HG03108 (cell line): ENCODE data around the gene HYLS1.
A peak's percentile ranks its signal among the peaks of the same experiment; 100 is the strongest.
"Not testable (repeated sequence)": the region's sequence is repeated elsewhere in the genome, so short reads cannot be mapped to it uniquely, and the experiment has no call there.

Experiments used
- ATAC-seq: cut with Tn5 transposase; IDR thresholded peaks from one replicate; pipeline ENCODE4 v1.9.1; 2021; ENCODE audit warnings: moderate library complexity; ENCODE audit not compliant: unreplicated experiment

Gene HYLS1, protein sequence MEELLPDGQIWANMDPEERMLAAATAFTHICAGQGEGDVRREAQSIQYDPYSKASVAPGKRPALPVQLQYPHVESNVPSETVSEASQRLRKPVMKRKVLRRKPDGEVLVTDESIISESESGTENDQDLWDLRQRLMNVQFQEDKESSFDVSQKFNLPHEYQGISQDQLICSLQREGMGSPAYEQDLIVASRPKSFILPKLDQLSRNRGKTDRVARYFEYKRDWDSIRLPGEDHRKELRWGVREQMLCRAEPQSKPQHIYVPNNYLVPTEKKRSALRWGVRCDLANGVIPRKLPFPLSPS

DNA sequence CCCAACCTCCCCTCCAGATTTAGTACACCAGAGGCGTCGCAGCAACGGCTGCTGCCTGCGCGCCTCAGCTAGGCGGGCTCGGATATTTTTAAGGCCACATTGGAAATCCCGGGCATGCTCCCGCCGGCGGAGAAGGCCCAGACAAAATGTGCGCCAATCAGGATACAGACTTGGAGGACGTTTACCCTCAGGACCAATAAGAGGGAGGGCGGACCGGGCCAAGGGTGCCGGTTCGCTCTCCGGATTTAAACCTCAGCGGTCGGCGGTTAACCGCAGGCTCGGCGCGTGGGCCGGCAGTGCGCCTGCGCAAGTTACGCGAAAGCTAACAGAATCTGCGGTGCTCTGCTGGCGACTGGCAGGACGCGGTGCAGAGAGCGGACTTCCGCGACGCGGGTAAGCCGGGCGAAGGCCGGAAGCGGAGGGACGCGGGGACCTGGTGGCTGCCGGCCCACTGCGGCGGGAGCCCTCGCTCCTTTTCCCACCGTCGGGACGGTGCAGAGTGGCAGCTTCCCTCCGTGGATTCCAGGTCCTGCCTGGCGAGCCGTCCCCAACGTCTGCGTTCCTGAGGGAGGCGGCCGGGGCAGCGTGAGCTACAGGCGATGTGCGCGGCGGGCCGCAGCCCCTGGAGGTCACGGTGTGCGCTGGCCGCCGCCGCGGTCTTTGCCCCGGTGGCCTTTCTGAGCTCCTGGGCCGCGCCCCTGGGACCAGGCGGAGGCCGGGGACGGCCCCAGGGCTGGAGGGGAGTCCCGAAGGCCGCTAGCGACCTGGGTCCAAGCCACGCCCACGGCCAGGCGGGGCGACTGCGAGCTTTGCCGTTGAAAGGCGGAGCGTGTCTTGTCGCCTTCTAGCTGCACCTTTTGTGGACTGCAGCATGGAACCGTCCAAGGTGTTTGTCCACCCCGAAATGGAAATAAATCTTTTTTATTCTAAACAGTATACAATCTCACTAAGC lies at the start of gene HYLS1:
HYLS1 (plus strand) TSS at position 296 of the 952 bp plus-strand sequence. CDS start 11,701 bp downstream, outside the sequence.
- peak; percentile 84 for ATAC-seq

DNA sequence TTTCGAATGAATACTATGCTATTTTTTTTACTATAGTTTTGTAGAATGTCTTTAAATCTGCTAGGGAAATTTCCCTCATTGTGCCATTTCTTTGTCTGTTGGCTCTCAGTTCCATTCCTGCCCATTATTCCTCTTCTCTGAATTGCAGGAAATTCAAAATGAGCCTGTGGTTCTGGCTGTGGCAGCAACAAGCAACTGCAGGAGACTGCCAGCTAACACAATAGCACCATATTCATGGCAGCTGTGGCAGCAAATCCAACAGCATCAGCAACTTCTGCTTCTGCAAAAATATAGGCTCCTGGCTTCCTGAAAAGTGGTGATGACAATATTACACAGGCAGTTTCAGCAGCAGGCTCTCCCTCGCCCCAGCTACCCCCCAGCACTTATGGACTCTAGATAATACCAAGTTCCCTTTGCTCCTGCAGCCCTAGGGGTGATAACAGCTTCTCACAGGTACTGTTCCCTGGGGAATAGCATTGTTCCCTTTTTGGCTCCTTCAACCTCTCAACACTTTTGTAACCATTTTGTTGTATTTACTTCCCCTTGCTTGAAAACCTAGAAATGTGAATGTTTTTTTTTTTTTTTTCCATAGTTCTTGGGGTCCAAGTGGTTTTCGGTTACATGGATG lies 45.0 kb upstream of the HYLS1 start:
- ATAC-seq = no peak

DNA sequence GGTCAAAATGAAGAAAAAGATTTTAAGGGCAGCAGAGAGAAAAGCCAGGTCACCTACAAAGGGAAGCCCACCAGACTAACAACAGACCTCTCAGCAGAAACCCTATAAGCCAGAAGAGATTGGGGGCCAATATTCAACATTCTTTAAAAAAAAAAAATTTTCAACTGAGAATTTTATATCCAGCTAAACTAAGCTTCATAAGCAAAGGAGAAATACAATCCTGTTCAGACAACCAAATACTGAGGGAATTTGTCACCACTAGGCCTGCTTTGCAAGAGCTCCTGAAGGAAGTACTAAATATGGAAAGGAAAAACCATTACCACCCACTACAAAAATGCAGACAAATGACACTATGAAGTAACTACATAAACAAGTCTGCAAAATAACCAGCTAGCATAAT lies 41.3 kb upstream of the HYLS1 start:
- no peak for ATAC-seq

DNA sequence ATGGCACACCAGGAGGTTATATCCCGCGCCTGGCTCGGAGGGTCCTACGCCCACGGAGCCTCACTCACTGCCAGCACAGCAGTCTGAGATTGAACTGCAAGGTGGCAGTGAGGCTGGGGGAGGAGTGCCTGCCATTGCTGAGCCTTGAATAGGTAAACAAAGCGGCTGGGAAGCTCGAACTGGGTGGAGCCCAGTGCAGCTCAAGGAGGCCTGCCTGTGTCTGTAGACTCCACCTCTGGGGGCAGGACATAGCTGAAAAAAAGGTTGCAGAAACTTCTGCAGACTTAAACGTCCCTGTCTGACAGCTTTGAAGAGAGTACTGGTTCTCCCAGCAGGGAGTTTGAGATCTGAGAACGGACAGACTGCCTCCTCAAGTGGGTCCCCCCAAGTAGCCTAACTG lies 29.8 kb upstream of the HYLS1 start:
- not testable (repeated sequence) for ATAC-seq

DNA sequence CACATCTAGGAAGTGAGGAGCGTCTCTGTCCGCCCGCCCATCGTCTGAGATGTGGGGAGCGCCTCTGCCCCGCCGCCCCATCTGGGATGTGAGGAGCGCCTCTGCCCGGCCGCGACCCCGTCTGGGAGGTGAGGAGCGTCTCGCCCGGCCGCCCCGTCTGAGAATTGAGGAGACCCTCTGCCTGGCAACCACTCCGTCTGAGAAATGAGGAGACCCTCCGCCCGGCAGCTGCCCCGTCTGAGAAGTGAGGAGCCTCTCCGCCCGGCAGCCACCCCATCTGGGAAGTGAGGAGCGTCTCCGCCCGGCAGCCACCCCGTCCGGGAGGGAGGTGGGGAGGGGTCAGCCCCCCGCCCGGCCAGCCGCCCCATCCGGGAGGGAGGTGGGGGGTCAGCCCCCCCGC lies 24.7 kb upstream of the HYLS1 start:
- not testable (repeated sequence) for ATAC-seq

DNA sequence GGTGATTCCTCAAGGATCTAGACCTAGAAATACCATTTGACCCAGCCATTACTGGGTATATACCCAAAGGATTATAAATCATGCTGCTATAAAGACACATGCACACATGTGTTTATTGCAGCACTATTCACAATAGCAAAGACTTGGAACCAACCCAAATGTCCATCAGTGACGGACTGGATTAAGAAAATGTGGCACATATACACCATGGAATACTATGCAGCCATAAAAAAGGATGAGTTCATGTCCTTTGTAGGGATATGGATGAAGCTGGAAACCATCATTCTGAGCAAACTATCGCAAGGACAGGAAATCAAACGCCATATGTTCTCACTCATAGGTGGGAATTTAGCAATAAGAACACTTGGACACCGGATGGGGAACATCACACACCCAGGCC lies 22.1 kb upstream of the HYLS1 start:
- ATAC-seq = not testable (repeated sequence)

DNA sequence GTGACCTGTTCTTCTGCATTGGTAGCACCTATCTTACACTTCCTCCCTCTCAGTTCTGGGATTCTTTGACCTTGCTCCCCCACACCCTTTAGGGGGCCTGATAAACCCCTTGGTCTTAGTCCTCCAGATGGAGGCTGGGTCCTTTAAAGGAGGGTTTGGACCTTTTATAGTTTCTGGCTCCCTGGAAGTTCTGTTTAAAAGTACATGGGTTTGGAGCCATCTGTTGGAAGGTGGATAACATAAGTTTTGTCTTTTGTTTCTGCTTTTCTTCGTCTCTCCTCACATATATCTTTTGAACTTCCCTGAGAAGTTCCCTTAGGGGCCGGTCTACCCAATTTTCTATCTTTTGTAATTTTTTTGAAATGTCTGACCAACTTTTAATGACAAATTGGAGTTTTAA lies 17.9 kb upstream of the HYLS1 start:
- ATAC-seq = no peak

DNA sequence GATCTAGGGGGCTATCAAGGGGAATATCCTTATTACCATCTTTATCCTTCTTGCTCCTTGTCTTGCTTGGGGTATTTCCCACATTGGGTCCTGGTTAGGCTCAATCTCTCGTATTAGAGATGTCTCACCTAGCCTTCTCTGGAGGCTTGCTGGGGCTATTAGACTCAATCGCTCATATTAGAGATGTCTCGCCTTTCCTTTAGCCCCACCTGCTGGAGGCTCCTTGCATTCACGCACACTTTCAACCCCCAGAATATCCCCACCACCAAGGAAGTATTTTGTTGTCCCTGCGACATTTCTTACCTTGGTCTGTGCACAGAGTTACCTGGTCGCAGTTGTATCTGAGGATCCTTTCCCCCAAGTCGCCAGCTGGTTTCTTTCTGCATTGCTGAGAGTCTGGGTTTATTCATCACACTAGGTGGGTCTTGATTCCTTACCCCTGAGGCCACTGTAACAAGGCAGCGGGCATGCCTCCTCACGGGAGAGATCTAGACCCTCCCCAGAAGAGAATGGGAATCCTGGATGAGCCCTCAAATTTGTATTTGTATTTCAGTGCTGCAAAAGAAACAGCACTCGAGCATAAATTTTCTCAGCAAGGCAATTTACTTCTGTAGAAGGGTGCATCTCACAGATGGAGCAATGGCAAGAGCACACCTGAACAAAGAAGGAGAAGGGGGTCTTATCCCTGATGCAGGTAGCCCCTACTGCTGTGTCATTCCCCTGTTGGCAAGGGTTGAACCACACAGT lies 15.9 kb upstream of the HYLS1 start:
- ATAC-seq = no peak

DNA sequence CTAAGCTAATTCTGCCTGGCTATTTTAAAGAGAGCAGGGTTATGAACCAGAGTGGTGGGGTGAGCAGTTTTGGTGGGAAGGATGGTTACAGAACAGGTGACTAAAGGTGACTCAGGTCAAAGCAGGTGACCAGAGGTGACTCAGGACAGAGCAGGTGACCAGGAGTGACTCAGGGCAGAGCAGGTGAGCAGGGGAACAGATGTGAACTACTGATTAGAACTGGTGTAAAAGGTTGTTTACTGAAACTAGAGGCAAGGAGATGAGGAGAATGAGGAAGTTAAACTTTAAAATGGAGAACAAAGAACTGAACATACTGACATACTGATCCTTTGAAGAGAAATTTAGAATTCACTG lies 15.4 kb upstream of the HYLS1 start:
- no peak for ATAC-seq

DNA sequence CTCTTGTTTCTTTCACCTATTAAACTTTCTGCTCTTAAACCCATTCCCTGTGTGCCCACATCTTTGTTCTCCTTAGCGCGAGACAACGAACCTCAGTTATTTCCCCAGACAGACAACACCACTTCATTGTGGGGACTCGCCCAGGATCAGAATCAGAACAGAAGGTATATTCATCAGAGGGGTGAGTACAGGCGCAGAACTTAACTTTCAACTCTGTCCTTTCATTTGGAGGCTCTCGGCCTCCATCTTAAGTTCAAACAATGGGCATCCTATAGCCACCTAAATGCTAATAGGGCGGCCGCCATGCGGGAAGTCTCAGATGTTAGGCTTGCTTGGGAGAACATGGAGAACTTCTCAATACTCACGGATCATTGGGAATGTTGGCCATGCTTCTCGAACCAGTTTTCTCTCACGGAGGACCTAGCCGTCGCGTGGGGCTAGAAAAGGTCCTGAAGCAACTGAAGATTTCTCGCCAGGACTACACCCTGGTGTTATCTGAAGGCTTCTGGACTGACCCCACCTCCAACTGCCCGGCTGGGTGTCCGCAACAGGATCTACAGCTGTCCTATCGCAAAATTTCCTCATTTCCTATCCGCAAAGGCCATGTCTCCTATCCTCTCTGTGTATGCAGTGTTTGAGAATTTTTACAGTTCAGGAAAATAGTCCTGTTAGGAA lies 13.4 kb upstream of the HYLS1 start:
- no peak for ATAC-seq

DNA sequence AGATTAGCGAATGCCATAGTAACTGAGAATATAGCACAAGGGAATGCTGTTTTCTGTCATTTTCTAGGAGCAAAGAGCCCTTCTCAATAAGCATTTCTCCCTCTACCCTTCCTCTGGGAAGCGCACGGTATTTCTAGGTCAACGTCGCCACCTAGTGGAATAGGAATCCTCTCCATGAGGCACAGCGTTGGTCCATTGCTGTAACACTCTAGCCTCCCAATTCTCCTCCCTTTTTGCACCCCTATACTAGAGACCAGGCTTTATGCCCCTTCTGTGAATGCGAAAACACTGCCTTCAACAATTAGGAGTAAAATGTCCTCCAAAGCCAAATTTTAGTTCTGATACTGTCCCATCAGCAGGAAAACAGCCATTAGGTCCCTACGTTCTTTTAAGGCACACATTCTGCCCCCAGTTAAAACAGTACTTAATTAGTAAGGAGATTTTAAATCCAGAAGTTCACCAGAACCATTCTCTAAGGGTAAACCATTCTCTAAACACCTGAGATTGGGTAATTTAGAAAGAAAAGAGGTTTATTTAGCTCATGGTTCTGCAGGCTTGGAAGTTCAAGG lies 12.8 kb upstream of the HYLS1 start:
- ATAC-seq = peak; percentile 70

DNA sequence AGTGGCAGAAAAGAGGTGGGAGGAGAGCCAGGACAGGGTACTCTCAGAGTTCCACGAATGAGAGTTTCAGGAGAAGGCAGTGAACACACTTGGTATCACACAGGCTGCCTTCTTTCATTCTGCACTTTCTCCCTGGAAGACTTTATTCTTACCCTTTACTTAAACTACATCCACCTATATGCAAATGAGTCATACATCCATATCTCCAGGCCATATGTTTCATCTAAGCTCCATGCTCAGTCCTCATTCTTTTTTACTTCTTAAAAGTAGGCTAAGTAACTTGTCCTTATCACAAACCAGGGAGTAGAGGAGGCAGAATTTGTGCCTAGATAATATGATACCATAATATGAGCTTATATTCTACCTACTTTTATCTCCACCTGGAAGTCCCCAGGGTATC lies 6.2 kb upstream of the HYLS1 start:
- ATAC-seq = no peak

DNA sequence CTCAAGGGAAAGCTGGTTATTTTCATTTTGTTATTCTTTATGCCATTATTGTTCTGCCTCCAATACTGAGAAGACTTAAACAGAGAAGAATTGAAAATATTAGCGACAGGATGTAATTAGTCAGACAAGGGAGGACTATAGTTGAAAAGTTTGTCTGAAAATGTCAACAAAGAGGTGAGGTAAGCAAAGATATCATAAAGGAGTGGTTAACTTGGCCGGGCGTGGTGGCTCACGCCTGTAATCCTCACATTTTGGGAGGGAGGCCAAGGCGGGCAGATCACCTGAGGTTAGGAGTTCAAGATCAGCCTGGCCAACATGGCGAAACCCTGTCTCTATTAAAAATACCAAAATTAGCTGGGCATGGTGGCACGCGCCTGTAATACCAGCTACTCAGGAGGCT lies 4.1 kb upstream of the HYLS1 start:
- no peak for ATAC-seq

DNA sequence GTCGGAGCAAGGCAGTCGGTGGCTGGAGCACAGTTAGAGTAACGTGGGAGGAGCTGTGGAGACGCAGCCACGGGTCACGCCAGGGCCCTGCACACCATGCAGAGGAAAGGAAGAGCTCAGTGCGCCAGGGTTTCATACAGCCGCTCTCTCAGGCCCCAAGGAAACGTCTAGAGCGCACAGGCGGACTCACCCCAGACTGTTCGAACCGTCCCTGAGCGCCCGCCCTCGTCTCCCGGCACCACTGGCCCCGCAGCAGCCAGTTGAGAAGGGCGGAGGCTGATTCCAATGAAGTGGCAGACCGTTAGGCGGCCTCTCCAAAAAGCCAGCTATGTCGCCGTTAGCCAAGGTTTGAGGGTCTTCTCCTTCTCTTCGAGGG lies 483 bp upstream of the HYLS1 start:
- ATAC-seq = peak; percentile 17

DNA sequence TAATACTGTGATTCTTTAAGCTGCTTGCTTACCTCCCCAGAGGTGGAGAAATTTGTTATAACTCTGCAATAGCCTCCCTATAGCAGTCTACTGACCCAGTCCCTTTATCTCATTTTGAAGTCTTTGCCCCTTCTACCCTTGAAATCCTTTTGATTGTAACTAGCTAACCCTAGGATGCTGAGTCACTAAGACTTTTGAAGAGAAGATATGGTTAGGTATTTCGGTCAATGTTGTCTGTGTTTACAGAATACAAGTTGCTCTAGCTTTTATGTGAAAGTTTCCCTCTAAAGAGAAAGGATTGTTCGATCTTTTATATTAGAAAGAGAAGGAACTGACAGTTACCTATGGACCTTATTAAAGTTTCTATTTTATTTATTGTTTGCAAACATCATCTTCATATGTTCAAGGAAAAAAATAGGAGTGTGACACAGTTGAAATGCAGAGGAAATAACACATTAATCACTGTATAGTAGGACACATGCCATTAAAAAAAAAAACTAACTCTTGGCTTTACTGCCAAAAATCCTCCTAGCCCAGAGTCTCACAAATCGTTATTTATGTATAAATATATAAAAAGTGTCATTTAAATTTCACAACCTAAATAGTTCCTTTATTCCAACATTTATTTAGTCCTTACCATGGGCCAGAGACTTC lies 3.1 kb downstream of the HYLS1 start:
- ATAC-seq = no peak

DNA sequence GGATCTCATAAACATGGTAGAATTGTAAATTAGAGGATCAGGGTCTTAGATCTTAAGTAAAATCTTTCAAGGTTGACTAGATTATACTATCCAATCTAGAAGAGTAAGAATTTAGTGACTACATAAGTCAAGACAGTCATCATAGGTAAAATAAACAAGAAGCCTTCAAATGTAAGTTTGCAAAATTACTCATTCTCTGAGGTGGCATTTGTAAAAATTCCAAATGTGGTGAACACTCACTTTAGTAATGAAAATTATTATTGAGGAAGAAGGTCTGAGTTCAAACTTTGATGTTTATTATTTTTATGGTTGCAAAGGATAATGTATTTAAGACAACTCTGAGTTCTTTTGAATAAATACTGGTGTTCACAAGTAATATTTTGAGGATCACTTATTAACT lies 4.6 kb downstream of the HYLS1 start:
- no peak for ATAC-seq

DNA sequence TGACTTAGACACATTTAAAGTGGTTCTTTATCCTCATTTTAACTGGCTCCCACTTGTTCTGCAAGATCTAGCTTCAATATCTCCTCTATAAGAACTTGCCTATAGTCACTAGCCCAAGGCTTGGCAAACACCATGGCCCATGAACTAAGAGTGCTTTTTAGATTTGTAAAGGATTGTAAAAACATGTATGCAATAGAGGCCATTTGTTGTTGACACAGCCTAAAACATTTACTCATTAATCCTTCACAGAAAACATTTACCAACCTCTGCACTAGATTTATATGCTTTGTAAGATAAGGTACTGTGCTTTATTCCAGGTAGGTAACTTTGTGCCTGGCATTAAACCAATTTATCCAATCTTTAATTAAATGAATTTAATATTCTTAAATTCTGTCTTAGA lies 5.5 kb downstream of the HYLS1 start:
- ATAC-seq = no peak

DNA sequence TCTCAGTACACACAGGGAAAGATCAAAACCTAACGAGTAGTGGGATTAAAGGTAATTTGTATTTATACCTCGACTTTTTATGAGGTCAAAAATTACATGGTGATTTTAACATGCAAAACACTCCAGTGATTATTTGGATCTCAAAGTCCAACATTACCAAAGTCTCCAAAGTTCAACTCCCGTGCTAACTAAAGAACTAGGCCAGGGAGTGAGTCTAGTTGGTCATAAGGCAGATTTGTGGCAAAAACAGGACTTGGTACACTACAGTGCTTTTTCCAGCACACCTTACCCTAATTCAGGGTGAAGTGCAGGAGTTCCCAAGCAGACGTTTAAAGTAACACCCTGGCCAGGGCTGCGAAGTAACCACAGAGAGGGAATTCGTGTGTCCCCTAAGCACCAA lies 14.4 kb downstream of the HYLS1 start:
- no peak for ATAC-seq

DNA sequence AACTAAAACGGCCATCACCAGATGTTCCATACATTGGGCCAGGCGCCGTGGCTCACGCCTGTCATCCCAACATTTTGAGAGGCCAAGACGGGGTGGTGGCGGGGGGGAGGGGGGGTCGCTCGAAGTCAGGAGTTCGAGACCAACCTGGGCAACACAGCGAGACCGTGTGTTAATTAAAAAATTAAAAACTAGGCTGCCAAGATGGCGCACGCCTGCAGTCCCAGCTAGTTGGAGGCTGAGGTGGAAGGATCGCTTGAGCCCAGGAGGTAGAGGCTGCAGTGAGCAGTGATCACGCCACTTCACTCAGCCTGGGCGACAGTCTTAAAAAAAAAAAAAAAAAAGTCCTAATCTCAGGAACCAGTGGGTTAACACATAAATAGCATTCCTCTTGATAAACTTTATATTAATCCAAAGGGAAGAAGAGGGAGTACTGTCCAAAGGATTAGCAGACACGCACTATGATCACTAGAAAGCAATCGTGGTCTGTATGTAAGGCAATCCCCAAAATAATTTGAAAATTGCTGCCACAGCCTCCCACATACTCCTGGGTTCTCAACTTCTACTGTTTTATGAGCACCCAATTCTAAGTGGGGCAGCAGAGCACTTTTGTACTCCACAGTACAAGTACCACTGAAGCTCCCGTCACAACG lies 14.9 kb downstream of the HYLS1 start:
- ATAC-seq = no peak
